Measurements from ENCODE around the gene NT5C.

The NT5C gene

DNA sequence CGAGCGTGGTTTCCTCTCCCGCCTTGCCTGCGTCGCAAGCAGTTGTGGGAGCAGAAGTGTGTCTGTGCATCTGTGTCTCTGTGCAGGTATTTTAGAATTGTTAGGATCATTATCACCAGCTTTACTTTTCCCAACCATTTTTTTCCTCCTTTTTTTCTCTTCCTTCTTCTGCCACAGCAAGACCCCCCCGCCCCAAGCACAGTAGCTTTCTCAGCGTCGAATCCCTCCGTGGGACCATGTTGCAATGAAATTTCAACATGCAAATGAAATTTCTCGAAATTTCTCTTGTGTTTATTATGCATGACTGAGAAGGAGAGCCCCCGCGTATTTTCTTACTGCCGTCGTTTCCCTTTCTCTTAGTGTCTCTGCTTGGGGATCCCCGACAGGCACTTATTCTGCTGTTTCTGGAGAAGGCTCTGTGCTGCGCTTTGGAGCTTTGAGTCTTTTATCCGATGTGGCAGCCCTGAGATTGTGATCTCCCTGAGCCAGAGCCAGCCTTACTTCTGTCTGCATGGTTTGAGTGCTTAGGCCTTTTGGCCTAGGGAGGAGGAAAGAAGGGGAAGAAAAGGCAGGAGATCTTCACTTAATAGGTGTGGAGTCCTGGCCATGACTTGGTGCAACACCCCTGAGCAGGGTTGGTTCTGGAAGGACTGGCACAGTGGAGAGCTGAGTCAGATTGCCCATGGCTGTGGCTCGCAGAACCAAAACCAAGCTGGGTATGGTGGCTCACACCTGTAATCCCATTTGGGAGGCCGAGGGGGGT, 16.8 kb downstream of the NT5C start:
- DNase-seq, result no peak

DNA sequence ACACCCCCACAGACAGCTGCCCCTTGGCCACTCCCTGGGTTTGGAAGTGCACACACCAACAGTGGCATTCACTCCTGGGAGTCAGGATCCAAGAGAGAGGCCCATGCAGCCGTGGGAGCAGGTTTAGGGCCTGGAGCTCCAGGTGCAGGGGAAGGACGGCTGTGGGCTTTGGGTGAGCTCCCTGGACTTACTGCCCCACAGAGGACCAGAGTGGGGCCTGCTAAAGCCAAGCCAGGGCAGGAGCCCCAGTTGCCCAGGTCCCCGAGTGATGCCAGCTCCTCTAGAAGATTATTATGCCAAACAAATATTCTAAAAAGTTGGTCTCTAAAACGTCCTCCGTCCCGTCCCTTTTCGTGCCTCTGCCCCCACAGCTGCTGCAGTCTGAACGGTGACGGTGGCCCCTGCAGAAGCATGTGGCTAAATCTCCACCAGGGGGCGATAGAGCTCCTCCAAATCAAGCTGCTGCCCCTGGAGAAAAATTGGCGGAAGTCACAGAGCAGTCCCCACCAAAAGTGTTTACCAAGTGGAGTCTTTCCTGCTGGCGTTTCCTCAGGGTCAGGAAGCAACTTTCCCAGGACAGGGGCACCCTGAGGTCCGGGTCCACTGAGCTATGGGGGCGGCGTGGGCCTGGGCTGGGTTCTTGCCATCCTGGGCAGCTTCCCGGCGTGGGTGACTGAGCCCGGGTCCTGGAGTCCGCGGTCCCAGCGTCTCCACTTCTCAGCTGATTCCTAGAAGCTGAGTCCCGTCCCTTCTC, 17.6 kb downstream of the NT5C start:
- DNase-seq, result peak; percentile 61 to 86 (median 81)

DNA sequence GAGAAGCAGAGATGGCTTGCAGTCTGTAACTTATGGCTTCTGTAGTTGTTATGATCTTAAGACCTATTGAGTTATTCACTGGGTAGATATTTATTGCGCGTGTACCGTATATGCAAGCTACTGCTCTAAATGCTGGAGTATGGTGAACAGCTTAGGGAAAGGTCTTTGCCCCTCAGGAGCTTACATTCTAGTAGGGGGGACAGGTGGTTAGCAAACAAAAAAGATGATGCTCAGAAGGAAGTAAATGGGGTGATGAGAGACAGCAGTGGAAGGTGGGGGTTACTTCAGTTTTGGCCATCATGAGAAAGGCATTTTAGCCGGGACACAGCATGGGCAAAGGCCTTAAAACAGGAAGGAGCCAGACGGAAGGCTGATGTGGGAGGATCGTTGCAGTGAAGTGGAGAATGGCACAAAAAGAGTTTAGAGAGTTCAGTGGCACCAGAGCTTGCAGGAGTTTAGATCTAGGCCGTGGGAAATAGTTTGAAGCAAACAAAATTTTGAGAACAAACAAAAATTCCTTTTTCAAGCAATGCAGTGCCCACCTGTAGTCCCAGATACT, 19.7 kb downstream of the NT5C start:
- DNase-seq, result no peak

DNA sequence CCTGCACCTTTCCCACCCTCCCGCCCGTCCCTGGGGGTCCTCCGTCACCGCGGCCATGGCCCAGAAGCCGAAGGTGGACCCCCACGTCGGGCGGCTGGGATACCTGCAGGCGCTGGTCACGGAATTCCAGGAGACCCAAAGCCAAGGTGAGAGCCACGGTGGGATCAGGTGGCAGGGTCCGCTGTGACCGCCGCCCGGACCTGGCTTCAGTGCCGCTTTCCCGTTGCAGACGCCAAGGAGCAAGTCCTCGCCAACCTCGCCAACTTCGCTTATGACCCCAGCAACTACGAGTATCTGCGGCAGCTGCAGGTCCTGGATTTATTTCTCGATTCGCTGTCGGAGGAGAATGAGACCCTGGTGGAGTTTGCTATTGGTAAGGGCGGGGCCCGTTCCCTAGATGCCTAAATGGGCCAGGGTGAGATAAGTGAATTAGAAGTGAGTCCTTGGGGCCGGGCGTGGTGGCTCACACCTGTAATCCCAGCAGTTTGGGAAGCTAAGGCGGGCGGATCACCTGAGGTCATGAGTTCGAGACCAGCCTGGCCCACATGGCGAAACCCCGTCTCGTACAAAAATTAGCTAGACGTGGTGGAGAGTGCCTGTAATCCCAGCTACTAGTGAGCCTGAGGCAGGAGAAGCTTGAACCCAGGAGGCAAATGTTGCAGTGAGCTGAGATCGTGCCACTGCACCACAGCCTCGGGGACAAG, 21.2 kb downstream of the NT5C start:
- peak in 2 of 3 experiments; percentile 36 to 43 for DNase-seq

GRCh38 chr17:75109407-75110233, 21.9 kb downstream of the NT5C start, which contains the start of gene ARMC7:
TSS of gene ARMC7 (plus strand) at chr17:75109969. CDS start at chr17:75110289, 320 bp downstream.
- DNase-seq, result peak; percentile 84 to 95 (median 88)

DNA sequence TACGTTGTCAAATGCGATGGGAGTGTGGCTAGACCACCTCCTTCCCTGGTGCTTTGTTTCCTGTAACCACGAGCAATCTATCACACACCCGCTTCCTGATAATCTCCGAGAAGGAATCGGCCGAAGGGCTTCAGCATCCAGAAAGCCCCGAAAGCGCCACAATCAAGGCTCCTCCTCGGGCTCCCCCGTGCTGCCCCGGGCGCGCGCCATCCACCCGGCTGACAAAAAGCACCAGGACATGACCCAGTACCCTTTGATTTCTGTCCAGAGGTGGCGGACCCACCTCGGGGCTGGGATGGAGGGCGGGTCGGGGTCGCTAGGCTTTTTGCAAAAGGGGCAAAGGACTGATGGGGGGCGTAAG, 22.5 kb downstream of the NT5C start:
- DNase-seq, result no peak

DNA sequence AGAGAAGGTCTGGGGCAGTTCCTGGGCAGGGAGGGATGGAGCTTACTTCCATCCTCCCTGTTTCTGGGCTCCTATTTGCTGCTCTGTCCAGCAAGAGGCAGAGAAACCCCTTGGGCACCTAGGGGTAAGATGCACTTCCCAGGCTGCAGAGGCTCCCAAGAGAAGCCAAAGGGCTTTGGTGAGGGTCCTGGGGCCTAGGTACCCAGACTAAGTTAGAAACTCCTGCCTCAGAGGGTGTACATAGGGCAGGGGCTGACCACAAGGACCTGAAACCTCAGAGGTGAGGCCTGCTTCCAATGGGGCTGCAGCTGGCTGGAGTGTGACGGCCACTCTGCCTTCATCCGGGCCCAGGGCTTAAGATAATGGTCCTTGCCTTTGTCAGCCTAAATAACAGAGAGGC, 23.3 kb downstream of the NT5C start:
- DNase-seq, result no peak

GRCh38 chr17:75105126-75106080, 26.1 kb downstream of the NT5C start:
- DNase-seq, result peak; percentile 80 to 95 (median 81)

- no peak for DNase-seq
Measured at GRCh38 chr17:75103601-75104554, 27.7 kb downstream of the NT5C start.

DNA sequence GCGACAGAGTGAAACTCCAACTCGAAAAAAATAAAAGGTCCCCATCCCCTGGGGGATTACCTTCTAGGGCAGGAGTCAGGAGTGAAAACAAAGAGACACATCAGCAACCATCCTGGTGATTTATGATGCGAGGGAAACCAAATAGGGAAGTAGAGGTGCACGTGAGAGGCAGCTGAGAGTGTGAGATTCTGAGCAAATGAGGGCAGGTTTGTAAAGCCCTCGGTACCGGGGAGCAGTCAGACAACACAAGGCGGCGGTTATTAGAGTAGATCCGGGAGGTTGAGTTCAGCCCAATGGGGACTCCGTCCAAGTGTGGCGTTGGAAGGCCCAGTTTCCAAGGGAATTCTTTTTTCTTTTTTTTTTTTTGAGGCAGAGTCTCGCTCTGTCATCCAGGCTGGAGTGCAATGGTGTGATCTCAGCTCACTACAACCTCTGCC, 29.1 kb downstream of the NT5C start:
- DNase-seq, result peak; percentile 26 to 92 (median 72)

DNA sequence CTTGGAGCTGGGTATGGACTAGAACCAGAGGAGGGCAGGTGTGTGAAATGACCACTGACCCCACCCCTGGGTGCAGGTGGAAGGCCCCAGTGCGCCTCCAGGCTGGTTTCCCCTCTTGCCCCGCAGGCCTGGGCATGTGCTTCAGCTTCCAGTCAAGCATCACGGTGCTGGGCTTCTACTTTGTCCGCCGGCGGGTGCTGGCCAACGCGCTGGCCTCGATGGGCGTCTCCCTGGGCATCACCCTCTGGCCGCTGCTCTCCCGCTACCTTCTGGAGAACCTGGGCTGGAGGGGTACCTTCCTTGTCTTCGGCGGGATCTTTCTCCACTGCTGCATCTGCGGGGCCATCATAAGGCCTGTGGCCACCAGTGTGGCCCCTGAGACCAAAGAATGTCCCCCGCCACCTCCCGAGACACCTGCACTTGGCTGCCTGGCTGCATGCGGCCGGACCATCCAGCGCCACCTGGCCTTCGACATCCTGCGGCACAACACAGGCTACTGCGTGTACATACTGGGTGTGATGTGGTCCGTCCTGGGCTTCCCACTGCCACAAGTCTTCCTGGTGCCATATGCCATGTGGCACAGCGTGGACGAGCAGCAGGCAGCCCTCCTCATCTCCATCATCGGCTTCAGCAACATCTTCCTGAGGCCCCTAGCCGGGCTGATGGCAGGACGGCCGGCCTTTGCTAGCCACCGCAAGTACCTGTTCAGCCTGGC, 31.5 kb downstream of the NT5C start:
- DNase-seq, result no peak

GRCh38 chr17:75098861-75099260, 32.7 kb downstream of the NT5C start:
- no peak for DNase-seq

DNA sequence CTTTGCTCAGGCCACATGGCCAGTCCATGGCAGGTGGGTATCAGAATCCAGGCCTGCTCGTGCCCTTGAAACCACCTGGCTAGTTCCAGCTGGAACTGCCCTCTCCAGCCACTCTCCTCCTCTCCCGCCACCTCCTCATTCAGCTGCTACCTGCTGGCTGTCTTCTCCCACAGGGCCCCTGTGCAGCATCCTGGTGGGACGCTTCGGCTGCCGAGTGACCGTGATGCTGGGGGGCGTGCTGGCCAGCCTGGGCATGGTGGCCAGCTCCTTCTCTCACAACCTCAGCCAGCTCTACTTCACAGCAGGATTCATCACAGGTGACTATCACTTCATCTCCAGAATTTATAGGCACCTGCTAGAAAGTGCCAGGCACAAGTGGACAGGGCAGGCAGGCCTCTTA, 33.7 kb downstream of the NT5C start:
- DNase-seq, result no peak

DNA sequence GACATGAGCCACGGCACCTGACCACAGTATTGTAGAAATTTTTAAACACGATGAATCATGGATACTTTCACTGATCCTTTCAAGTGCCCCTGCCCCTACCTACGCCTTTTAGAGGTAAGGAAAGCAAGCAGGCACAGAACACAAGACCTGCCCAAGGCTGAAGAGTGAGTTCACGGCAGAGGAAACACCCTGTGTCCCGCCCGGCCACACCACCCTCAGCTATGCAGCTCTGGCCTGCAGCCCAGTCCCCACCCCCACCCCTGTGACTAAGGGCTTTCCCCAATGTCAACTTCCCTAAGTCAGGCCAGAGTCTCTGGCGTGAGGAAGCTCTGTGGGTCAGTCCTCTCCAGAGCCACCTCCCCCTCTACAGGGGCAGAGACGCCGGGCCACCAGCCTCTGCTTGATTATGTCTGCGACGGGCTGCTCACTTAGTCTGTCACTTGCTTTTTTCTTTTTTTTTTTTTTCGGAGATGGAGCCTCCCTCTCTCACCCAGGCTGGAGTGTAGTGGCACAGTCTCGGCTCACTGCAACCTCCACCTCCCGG, 35.4 kb downstream of the NT5C start:
- no peak for DNase-seq

DNA sequence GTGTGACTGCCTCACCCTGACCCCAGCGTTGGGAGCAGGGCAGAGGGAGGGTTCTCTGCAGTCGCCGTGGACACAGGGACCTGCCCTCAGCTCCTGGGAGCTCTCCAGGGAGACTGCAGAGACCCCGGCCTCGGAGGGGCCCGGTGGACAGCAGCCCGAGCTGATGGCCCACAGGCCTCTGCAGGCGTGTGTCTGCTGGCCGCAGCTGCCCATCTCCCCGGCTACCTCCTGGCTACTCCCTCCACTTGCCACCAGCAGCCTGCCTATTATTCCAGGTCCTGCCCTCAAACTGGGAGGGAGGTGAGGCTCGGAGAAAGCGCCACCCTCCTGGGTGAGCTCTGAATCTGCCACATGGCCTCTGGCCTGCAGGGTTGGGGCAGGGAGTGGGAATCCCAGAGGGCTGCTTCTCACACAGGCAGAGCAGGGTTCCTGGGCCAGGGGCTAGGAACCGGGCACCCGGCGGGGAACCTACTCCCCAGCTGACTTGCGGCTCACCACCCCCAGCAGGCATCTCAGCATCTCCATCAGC, 36.6 kb downstream of the NT5C start:
- no peak for DNase-seq

GRCh38 chr17:75093548-75094158, 37.9 kb downstream of the NT5C start:
- DNase-seq, result no peak

DNA sequence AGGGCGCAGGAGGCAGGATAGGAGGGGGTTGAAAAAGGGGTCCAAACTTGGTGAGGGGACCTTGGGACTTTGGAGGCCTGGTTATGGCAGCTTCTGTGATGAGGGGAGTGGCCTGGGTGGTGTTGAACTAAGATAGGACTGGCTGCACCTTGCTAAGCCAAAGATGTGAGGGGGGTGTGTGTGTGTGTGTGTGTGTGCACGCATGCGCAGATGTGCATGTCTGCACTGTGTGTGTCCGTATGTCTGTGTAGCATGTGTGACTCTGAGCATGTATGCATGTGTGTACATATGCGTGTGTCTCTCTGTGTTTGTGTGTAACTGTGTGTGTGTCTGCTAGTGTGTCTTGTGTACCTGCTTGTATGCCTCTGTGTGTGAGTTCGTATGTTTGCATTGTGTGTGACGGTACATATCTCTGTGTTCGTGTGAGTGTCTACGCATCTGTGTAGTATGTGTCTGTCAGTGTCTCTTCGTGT, 39.7 kb downstream of the NT5C start:
- DNase-seq, result no peak
